Testis (tissue), 2 donors: ENCODE results near the gene FOXN3.

Source experiments
- CTCF ChIP-seq, 3 experiments: fragments of 450-650 bp in 2 of 3; fragments of 200-600 bp in 1 of 3; sonication (generic) in 1 of 3; IDR thresholded peaks; one replicate each; pipeline ENCODE4 v1.5.1; 2016 to 2019; ENCODE audit warnings: antibody characterized with exemption in 3 of 3, mild to moderate bottlenecking in 2 of 3, moderate library complexity in 1 of 3
- POLR2A ChIP-seq: fragments of 450-650 bp; IDR thresholded peaks from one replicate; pipeline ENCODE4 v1.6.1; 2017; ENCODE audit warnings: antibody characterized with exemption, mild to moderate bottlenecking, moderate library complexity

- TF ChIP-seq CTCF (IDR thresholded peaks at IDR 0.05): no peak
- TF ChIP-seq POLR2A: no peak
Observed at GRCh38 chr14:89359477-89360222, 57.4 kb downstream of the FOXN3 start.
